EL (cell line): ENCODE results near the gene C22orf15.

Experiments
- DNase-seq: peaks from one replicate; pipeline ENCODE4 v3.0.0-alpha.2; 2016

The C22orf15 gene

GRCh38 chr22:23751441-23751996 lies 11.3 kb upstream of the C22orf15 start:
- no peak for DNase-seq

- DNase-seq: no peak
Measured at GRCh38 chr22:23752090-23752691, 10.6 kb upstream of the C22orf15 start.

- no peak for DNase-seq
Measured at GRCh38 chr22:23752750-23753149, 10.0 kb upstream of the C22orf15 start.

GRCh38 chr22:23753385-23753784 lies 9.4 kb upstream of the C22orf15 start:
- DNase-seq: no peak

GRCh38 chr22:23754220-23754919 lies 8.4 kb upstream of the C22orf15 start, which contains the start of gene VPREB3:
Gene VPREB3, minus strand, starts transcription at chr22:23754425. Its CDS starts 62 bp downstream, at chr22:23754363.
- no peak for DNase-seq

GRCh38 chr22:23754980-23755636 lies 7.7 kb upstream of the C22orf15 start:
- no peak for DNase-seq

- DNase-seq: no peak
Measured at GRCh38 chr22:23755711-23756110, 7.1 kb upstream of the C22orf15 start.

GRCh38 chr22:23756891-23757290 lies 5.9 kb upstream of the C22orf15 start:
- no peak for DNase-seq

- no peak for DNase-seq
Measured at GRCh38 chr22:23759566-23759965, 3.2 kb upstream of the C22orf15 start.

- no peak for DNase-seq
Measured at GRCh38 chr22:23760056-23760455, 2.7 kb upstream of the C22orf15 start.

- DNase-seq: no peak
Measured at GRCh38 chr22:23763579-23763945, 772 bp downstream of the C22orf15 start.

GRCh38 chr22:23763954-23764353 lies 1.2 kb downstream of the C22orf15 start:
- DNase-seq: no peak

- no peak for DNase-seq
Measured at GRCh38 chr22:23764899-23765881, 2.4 kb downstream of the C22orf15 start.

GRCh38 chr22:23767303-23767672 lies 4.5 kb downstream of the C22orf15 start:
- no peak for DNase-seq

GRCh38 chr22:23767673-23768548 lies 5.1 kb downstream of the C22orf15 start, which contains the start of gene CHCHD10:
Gene CHCHD10, minus strand, starts transcription at chr22:23767972. Its CDS starts 98 bp downstream, at chr22:23767874.
- DNase-seq: peak; percentile 72

GRCh38 chr22:23769321-23769965 lies 6.7 kb downstream of the C22orf15 start:
- DNase-seq: no peak

- DNase-seq: no peak
Measured at GRCh38 chr22:23772315-23772648, 9.5 kb downstream of the C22orf15 start.

- DNase-seq: peak; percentile 62
Measured at GRCh38 chr22:23772649-23773473, 10.1 kb downstream of the C22orf15 start, which contains the start of gene MMP11. Gene MMP11, plus strand, starts transcription at chr22:23772849. Its CDS starts 22 bp downstream, at chr22:23772871.

- no peak for DNase-seq
Measured at GRCh38 chr22:23773483-23774113, 10.8 kb downstream of the C22orf15 start.
